Activated CD8-positive, alpha-beta T cell treated with anti-CD3 and anti-CD28 coated beads, Interleukin-2, amount 10 ng/mL, durations not matched to agents 7 days and 5 days (primary cell): Measurements from ENCODE around the gene DTHD1. TPM values are rescaled to one million over a fixed set of nuclear protein-coding genes. Genes with fewer than 3 reads are reported as not detected.

Experiments
- ATAC-seq: fragments of 150-1000 bp; cut with Tn5 transposase; one replicate; pipeline ENCODE4 v1.10.0; 2021; ENCODE audit warnings: moderate library complexity
- CTCF ChIA-PET: fragments of 350-600 bp; sonication (Branson Sonifier 250); formaldehyde crosslinking; loops from one replicate; lab custom pipeline; 2021; ENCODE audit warnings: antibody characterized with exemption; lab: Charles Lee
- POLR2A ChIA-PET: fragments of 350-600 bp; sonication (Branson Sonifier 250); formaldehyde crosslinking; loops from one replicate; lab custom pipeline; 2021; ENCODE audit warnings: antibody characterized with exemption; lab: Charles Lee
- DNase-seq: peaks from one replicate; pipeline ENCODE4 v3.0.0-alpha.2; 2020
- H3K27ac Mint-ChIP-seq: one replicate; pipeline ENCODE4 v1.8.0; 2021; ENCODE audit warnings: mild to moderate bottlenecking, mixed read lengths
- H3K27me3 Mint-ChIP-seq: one replicate; pipeline ENCODE4 v1.8.0; 2021; ENCODE audit warnings: low read depth, mixed read lengths
- H3K36me3 Mint-ChIP-seq: one replicate; pipeline ENCODE4 v1.8.0; 2021; ENCODE audit warnings: low read depth, mixed read lengths
- H3K4me1 Mint-ChIP-seq: one replicate; pipeline ENCODE4 v1.8.0; 2021; ENCODE audit warnings: low read depth, mixed read lengths
- H3K4me3 Mint-ChIP-seq: one replicate; pipeline ENCODE4 v1.8.0; 2021; ENCODE audit warnings: mild to moderate bottlenecking, mixed read lengths
- H3K9me3 Mint-ChIP-seq: one replicate; pipeline ENCODE4 v1.8.0; 2022; ENCODE audit warnings: mixed read lengths; ENCODE audit not compliant: insufficient read depth
- total RNA-seq, 2 experiments: library from RNA; stranded (reverse); gene quantifications; one replicate each; pipeline ENCODE4 v1.2.3, GENCODE V29; 2021

Gene DTHD1
- total RNA-seq, 2 experiments from 2014 or later = 0.26 TPM

DNA sequence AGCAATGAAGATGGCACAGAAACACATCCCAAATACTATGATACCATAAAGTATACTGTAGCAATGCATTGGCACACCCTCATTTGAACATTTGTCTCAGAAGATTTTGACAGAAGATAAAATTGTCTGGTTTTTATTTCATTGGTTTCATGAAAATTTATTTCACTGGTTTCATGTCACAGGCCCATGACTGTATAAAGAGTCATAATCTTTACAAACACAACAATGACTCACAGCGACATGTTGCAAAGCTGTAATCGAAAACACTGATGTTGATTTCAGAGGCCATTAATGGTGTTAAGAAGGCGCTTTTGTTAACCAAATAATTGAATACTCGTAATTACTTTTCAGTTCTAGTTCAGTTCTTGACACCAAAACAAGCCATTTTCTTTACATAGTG is 8.1 kb upstream of the DTHD1 start:
- peaks cover 2% of the 10 kb centered on the region for H3K36me3 Mint-ChIP-seq
- H3K27ac Mint-ChIP-seq = no peak overlapping the region
- no peak overlapping the region for H3K4me3 Mint-ChIP-seq
- POLR2A ChIA-PET = no interaction called here
- H3K9me3 Mint-ChIP-seq = no peaks in the 10 kb centered on the region
- H3K4me1 Mint-ChIP-seq = peaks cover 30% of the 10 kb centered on the region
- no peak for ATAC-seq
- no peak for DNase-seq
- no peaks in the 10 kb centered on the region for H3K27me3 Mint-ChIP-seq
- CTCF ChIA-PET = no interaction called here

DNA sequence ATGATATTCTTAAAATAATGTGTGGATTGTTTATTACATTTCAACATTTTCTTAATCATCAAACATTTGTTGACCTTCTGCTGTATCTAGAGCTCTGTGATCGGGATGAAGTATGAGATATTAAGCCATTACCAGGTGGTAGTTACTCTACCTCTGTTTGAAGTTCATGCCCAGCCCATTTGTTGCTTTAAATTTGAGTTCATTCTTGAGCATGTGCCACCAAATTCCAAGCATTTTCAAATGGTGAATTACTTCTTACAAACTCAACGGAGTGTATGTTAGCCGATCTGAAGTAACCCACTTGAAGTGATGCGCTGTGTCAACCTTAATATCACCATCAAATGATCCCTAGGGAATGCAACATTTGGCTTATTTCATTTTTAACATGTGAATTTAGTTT is 7.3 kb upstream of the DTHD1 start:
- Mint-ChIP-seq H3K27ac (no peak overlapping the region), H3K27me3 (no peaks in the 10 kb centered on the region), H3K4me1 (peaks cover 28% of the 10 kb centered on the region), H3K9me3 (no peaks in the 10 kb centered on the region), H3K4me3 (no peak overlapping the region), H3K36me3 (peaks cover 2% of the 10 kb centered on the region)
- ChIA-PET POLR2A (no interaction called here), CTCF (interaction anchor here (0.7 kb wide), 1 partner anchor 158 kb away, joined by 3 read pairs; no protein-coding TSS in a partner anchor)
- ATAC-seq (no peak), DNase-seq (no peak)

DNA sequence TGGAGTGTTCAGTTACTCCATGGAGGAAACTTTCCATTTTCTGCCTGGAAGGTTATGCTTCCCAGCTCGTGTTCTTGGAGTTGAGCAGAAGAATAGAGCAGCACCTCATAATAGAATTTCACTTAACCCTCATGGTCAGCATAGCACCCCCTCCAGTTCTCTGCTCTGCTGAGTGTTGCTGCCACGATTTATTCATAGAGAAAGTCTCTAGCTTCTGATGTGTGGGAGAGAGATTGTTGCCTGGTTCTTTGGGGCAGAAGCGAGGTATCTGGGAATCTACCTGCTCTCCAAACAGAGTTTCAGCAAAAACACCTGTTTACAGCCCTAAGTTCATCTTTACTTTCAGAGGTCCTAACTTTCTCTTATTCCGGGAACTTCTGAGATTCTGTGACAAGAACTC is 3.9 kb upstream of the DTHD1 start:
- Mint-ChIP-seq H3K4me1 (peaks cover 35% of the 10 kb centered on the region), H3K27ac (no peak overlapping the region), H3K4me3 (no peak overlapping the region), H3K9me3 (no peaks in the 10 kb centered on the region), H3K27me3 (no peaks in the 10 kb centered on the region), H3K36me3 (no peaks in the 10 kb centered on the region)
- ChIA-PET POLR2A (interaction anchor here (1.0 kb wide), 1 partner anchor 25 kb away, joined by 3 read pairs; no protein-coding TSS in a partner anchor), CTCF (interaction anchor here (1.4 kb wide), 1 partner anchor 10 kb away, joined by 3 read pairs; no protein-coding TSS in a partner anchor)
- ATAC-seq (no peak), DNase-seq (no peak)

DNA sequence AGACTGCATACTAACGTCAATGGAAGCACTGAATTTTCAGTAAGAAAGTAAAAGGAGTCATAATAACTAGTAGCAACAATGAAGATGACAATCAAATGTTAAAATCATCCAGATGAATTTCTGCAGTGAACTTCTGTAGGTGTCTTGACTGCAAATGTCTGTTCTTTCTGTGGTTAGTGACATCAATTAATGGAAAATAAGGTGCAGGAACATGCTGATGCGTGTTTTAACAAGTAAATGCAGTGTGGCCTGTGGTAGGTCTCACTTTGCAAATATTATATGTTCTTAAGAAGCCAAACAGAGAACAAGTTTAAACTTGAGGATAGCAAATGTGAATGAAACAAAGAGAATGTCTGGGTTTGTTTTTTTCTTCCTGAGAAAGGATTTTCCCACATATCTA is 2.6 kb upstream of the DTHD1 start:
- Mint-ChIP-seq H3K27me3 (no peaks in the 10 kb centered on the region), H3K27ac (no peak overlapping the region), H3K9me3 (no peaks in the 10 kb centered on the region), H3K36me3 (peaks cover 2% of the 10 kb centered on the region), H3K4me3 (no peak overlapping the region), H3K4me1 (peaks cover 37% of the 10 kb centered on the region)
- no peak for ATAC-seq
- POLR2A ChIA-PET = no interaction called here
- no peak for DNase-seq
- CTCF ChIA-PET = no interaction called here

DNA sequence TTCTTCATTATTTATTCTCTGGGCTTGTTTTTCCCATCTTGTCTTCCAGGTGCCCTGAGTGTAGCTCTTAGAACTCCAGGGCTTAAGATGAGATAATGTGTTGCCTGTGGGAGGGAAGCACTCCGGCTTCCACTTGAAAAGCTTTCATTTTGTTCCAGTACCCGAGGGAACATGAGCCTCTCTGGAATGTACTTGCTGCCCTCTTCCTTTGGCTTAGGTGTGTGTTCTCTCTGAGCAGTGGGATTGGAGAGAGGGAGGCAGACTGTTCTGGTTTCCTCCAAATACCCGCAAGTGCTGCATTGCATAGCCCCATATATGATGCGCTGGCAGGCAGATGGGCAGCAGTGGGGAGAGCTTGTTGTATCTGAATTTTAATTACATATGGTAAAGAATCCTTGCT is 861 bp upstream of the DTHD1 start:
- Mint-ChIP-seq H3K9me3 (no peaks in the 10 kb centered on the region), H3K36me3 (peaks cover 2% of the 10 kb centered on the region), H3K27me3 (no peaks in the 10 kb centered on the region), H3K4me1 (peaks cover 54% of the 10 kb centered on the region), H3K27ac (no peak overlapping the region), H3K4me3 (no peak overlapping the region)
- ChIA-PET POLR2A (interaction anchor here (1.9 kb wide), 1 partner anchor 36 kb away, joined by 10 read pairs; the partner anchor contains the start of gene ARAP2), CTCF (interaction anchor here (1.1 to 3.2 kb wide), 4 partner anchors 10 to 120 kb away, joined by 3 to 19 read pairs (median 7); partner anchors contain the start of gene ARAP2)
- peak; percentile 26 for ATAC-seq
- DNase-seq = no peak

DNA sequence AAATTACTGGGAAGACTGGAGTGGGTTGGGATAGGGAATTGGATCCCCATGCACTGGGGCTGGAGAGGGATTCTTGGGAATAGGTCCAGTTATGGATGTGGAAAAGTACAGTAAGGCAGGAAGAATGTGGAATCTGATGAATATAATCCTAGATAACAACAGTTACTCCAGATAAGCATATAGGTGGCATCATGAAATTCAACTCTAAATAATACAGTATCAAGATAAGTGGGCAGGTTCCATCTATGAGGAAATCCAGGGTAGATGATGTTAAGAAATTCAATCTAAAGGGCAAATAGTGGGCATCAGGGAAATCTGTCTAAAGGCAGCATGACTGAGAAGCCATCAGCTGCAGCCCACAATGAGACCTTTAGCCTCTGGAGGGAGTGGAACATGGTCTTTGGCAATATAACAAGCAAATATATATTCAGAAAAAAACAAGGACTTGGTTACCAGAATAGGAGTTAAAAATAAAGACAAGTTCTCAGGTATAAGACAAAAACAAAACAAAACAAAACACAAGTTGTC is 1.2 kb downstream of the DTHD1 start:
- Mint-ChIP-seq H3K4me3 (no peak overlapping the region), H3K27me3 (no peaks in the 10 kb centered on the region), H3K9me3 (no peaks in the 10 kb centered on the region), H3K4me1 (peaks cover 67% of the 10 kb centered on the region), H3K36me3 (peaks cover 11% of the 10 kb centered on the region), H3K27ac (no peak overlapping the region)
- CTCF ChIA-PET = interaction anchor here (1.3 to 3.2 kb wide), 4 partner anchors 10 to 39 kb away, joined by 4 to 19 read pairs (median 4); partner anchors contain the start of gene ARAP2
- no peak for DNase-seq
- no peak for ATAC-seq
- POLR2A ChIA-PET = no interaction called here

DNA sequence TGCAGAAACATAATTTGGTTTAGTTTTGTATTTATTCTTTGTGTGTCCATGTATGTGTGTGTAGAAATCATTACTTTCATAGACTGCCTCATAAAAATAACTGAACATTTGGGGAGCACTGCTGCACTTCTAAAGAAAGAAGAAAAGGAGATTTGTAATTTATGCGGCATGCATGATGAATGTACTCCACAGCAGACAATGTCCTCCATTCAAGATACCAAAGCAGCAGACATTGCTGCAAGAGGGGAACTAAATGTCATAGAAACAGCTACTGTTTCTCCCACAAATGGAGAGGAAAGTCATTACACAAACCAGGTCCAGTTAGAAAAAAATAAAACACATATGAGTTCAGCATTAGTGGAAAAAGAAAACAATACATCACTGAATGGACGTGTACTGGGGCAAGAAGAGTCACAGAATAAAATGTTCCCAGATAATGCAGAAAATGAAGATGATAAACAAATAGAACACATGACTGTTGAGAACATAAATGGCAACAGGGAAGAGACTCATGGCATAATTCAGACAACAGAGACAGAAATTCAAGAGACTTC is 2.6 kb downstream of the DTHD1 start:
- Mint-ChIP-seq H3K4me3 (no peak overlapping the region), H3K27ac (no peak overlapping the region), H3K4me1 (peaks cover 57% of the 10 kb centered on the region), H3K9me3 (no peaks in the 10 kb centered on the region), H3K36me3 (peaks cover 13% of the 10 kb centered on the region), H3K27me3 (no peaks in the 10 kb centered on the region)
- DNase-seq (no peak), ATAC-seq (no peak)
- CTCF ChIA-PET = interaction anchor here (0.6 to 2.9 kb wide), 6 partner anchors 14 to 127 kb away, joined by 3 to 13 read pairs (median 4); partner anchors contain the start of gene ARAP2
- POLR2A ChIA-PET = interaction anchor here (2.8 kb wide), 1 partner anchor 40 kb away, joined by 33 read pairs; the partner anchor contains the start of gene ARAP2

DNA sequence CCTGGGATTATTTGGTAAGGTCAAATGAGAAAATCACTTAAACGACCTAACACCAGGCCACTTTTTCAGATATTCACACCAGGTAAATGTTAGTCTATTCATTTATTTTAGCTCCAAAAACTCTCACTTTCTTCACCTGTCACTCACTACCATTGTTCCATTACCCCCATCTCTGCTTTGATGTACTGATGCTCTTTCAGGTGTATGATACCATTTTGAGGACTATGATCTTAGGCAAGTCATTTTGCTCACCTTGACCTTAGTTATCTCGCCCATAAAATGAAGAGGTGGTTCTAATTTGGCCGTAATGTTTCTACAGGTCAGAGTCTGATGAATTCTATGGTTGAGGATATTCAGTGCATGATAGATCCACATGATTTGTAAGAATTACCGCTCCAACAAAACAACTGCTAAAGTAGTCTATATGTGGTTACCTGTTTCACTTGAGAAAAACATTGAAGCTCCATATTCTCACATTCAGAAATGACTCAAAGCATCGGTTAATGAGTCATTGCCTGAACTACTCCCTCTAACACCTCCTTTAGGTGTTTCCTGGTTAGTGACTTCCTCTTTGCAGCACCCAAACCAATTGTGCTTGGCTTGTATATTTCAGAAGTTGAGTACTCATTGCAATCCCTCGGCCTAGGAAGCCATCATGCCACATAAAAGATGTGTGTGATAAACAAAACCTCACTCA is 4.5 kb downstream of the DTHD1 start:
- Mint-ChIP-seq H3K4me1 (peaks cover 47% of the 10 kb centered on the region), H3K9me3 (no peaks in the 10 kb centered on the region), H3K27me3 (no peaks in the 10 kb centered on the region), H3K36me3 (peaks cover 13% of the 10 kb centered on the region), H3K27ac (peak overlapping the region; percentile 84), H3K4me3 (peak overlapping the region; percentile 56)
- CTCF ChIA-PET = interaction anchor here (1.0 to 2.9 kb wide), 14 partner anchors 15 to 113 kb away, joined by 3 to 16 read pairs (median 5); partner anchors contain the start of gene ARAP2
- peak; percentile 98 for ATAC-seq
- POLR2A ChIA-PET = interaction anchor here (0.8 to 2.8 kb wide), 14 partner anchors 17 to 113 kb away, joined by 3 to 33 read pairs (median 4); partner anchors contain the start of gene ARAP2
- DNase-seq = peak; percentile 80

DNA sequence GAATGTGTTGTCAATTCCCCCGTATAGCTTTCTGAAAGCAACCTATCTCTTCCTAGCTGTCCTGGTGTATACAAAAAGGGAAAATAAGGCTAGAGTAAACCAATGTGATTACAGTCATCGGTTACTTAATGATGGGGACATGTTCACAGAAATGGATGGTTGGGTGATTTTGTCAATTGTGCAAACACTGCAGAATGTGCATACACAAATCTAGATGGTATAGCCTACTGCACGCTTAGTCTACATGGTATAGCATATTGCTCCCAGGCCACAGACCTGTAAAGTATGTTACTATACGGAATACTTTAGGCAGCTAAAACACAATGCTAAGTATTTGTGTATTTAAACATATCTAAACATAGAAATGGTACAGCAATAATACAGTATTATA is 5.1 kb downstream of the DTHD1 start:
- Mint-ChIP-seq H3K4me1 (peaks cover 43% of the 10 kb centered on the region), H3K27me3 (no peaks in the 10 kb centered on the region), H3K36me3 (peaks cover 13% of the 10 kb centered on the region), H3K4me3 (peak overlapping the region; percentile 4), H3K9me3 (no peaks in the 10 kb centered on the region), H3K27ac (peak overlapping the region; percentile 84)
- ATAC-seq (no peak), DNase-seq (no peak)
- CTCF ChIA-PET = interaction anchor here (1.0 to 2.9 kb wide), 11 partner anchors 19 to 113 kb away, joined by 3 to 16 read pairs (median 5); partner anchors contain the start of gene ARAP2
- POLR2A ChIA-PET = interaction anchor here (0.9 to 2.8 kb wide), 11 partner anchors 17 to 113 kb away, joined by 3 to 33 read pairs (median 3); partner anchors contain the start of gene ARAP2

DNA sequence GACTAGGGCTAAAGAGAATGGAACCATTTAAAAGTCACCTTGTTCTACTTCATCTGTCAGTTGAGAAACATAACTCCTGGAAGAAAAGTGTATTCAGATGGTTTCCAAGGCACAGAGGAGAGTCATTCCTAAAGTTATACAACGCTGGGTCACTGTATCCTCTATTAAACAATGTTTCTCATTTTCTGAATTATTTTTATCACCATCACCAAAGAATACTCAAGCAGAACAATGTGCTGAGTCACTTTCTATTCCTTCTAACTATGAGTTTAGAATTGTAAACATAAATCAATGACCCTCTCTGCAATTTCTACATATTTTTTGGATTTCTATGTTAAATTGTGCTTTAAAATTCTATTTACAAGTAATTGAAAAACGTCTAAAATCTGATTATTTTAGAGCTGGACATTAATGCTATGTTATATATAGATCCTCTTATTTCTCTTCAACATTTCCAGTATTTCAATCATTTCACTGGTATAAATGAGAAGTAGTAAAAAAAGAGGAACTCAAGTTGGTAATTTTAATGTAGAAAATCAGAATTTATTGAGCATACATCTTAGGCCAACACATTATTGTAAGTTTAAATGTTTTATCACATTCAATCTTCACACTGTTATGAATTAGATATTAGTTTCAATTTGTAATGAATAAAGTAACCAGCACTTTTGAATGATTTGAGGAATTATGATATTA is 7.5 kb downstream of the DTHD1 start:
- POLR2A ChIA-PET = no interaction called here
- no peak overlapping the region for H3K27ac Mint-ChIP-seq
- peaks cover 38% of the 10 kb centered on the region for H3K4me1 Mint-ChIP-seq
- peaks cover 12% of the 10 kb centered on the region for H3K36me3 Mint-ChIP-seq
- no peaks in the 10 kb centered on the region for H3K9me3 Mint-ChIP-seq
- ATAC-seq (no peak), DNase-seq (no peak)
- no peak overlapping the region for H3K4me3 Mint-ChIP-seq
- no peaks in the 10 kb centered on the region for H3K27me3 Mint-ChIP-seq
- CTCF ChIA-PET = interaction anchor here (0.7 to 1.3 kb wide), 2 partner anchors 32 to 111 kb away, joined by 3 read pairs; no protein-coding TSS in a partner anchor

DNA sequence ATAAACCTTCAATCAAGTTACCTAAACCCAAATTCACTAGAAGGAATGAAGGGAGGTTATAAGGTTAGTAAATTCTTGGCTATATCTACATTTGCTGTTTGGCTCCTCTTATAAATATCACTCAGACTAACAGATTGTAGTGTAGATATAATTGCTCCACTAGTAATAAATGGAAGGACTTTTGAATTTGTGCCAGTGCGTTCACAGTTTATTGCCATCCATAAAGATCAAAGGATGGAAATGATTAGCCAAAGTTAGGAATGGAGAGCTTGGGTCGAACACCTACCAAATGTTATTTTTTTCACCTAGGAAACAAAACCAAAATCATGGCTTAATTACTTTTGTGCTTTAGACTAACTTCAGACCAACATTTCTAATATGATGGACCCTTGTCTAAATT is 9.2 kb downstream of the DTHD1 start:
- Mint-ChIP-seq H3K4me1 (peaks cover 25% of the 10 kb centered on the region), H3K27ac (no peak overlapping the region), H3K36me3 (peaks cover 12% of the 10 kb centered on the region), H3K9me3 (no peaks in the 10 kb centered on the region), H3K4me3 (no peak overlapping the region), H3K27me3 (no peaks in the 10 kb centered on the region)
- ChIA-PET CTCF (interaction anchor here (1.2 to 1.6 kb wide), 2 partner anchors 36 to 48 kb away, joined by 3 to 4 read pairs; no protein-coding TSS in a partner anchor), POLR2A (no interaction called here)
- no peak for ATAC-seq
- no peak for DNase-seq
